Left kidney (tissue), 2 donors: ENCODE data around the gene SNRNP35. TPM values are rescaled to one million over a fixed set of nuclear protein-coding genes. Genes with fewer than 3 reads are reported as not detected.
A peak's percentile ranks its signal among the peaks of the same experiment; 100 is the strongest.
"Not testable (repeated sequence)": the region's sequence is repeated elsewhere in the genome, so short reads cannot be mapped to it uniquely, and the experiment has no call there.

Experiments
- DNase-seq: peaks from one replicate; pipeline ENCODE4 v3.0.0-alpha.2; 2013
- polyA plus RNA-seq: library from polyadenylated mRNA; unstranded; fragments of 120-200 nt; gene quantifications from one replicate; pipeline ENCODE4 v1.2.1, GENCODE V29; 2013; ENCODE audit not compliant: insufficient read length

SNRNP35 gene
- polyA plus RNA-seq, 1 donor: 42.6 TPM

DNA sequence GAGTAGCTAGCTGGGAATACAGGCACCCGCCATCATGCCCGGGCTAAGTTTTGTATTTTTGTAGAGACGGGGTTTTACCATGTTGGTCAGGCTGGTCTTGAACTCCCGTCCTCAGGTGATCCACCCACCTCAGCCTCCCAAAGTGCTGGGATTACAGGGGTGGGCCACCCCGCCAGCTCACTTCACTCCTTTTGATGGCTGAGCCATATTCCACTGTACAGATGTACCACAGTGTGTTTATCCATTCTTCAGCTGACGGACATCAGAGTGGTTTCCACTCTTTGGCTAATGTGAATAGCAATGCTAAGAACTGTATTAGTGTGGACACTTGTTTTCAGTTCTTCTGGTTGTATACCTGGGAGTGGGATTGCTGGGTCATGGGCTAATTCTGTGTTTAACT is 29.5 kb downstream of the SNRNP35 start:
- no peak for DNase-seq

DNA sequence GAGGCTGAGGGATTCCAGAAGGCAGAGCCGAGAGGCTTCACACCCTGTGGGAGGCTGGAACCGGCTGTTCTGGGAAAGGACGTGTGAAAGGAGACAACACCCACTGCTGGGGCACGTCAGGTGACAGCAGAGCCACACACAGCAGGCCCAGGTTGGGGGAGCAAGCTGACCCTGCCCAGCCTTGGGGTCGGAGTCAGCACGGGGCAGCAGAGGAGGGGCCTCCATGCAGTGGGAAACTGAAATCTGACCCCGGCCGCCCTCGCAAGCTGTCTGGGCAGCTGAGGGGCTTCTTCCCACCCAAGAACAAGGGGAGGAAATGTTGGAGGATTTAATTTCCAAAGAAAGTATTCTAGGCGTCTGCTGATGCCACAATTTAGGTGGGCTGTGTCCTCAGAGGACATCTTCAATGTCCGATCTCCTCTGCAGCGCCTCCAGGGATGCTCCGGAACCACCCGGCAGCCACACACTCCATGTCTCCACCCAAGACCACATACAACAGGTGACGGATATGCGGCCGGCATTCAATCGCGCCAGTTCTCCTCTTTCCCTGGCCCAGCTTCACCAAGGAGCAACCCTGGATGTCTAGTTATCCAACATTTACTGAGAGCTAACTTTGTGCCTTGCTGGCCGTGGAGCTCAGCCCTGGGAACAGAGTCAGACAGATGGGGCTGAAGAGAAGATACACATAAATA is 30.7 kb downstream of the SNRNP35 start:
- peak; percentile 60 for DNase-seq

DNA sequence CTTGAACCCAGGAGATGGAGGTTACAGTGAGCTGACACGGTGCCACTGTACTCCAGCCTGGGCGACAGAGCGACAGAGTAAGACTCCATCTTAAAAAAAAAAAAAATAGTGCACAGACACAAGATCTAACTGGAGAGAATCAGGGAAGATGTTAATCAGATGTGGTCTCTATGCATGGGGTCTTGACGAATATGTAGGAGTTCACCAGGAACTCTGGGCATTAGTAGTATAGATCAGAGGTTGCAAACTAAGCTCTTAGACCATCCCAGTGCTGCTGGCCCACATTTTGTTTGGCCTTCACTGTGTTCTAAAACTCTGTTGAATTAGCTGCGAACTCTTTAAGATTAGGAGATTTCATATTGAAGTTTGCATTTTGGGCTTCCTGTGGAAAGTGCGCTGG is 31.6 kb downstream of the SNRNP35 start:
- DNase-seq: no peak

DNA sequence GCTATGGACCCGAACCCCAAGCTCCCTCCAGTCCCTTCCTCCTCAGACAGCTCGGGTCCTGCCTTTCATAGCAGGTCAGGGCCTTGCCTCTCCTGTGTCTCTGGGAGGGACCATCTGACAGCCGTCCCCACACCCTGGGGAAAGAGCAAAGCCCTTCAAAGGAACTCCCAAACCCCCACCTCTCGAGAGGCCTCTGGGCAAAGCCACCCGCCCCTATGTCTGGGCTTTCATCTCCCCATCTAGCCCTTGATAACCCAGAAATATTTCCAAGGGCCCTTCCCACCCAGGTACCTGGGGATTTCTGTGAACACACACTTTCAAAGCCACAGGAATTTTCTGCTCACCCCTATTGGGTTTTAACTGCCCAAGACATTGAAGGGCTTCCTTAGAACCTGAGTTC is 32.1 kb downstream of the SNRNP35 start:
- no peak for DNase-seq

DNA sequence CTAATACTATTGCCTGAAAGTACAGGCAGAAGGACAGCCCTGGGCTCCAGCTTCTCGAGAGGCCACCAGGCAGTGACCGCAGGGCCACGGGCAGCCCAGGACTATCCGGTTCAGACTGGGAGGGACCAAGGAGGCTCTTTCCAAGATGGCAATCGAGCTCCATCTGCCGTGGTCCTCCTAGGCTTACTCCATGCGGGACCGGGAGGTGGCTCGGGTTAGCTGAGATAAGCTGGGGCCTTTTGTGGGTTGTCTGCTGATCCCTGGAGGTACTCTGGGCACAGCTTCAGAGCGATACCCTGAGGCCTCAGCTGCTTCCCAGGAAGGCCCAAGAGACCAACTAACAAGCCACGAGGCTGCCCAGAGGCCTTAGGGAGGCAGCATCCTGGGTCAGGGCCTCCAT is 33.1 kb downstream of the SNRNP35 start:
- no peak for DNase-seq

DNA sequence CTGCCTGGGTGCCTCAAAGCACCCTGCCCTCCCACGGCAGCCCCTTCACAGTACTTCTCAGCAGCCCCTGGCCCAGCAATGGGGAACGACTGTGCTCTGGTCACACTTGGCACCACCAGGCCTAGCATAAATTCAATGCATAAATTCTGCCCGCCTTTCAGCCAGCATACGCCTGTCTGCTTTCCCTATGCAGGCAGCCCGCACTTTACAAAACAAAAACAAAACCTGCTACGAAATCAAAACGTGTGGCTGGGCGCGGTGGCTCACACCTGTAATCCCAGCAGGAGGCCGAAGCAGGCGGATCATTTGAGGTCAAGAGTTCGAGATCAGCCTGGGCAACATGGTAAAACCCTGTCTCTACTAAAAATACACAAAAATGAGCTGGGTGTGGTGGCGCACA is 33.5 kb downstream of the SNRNP35 start:
- DNase-seq: no peak

DNA sequence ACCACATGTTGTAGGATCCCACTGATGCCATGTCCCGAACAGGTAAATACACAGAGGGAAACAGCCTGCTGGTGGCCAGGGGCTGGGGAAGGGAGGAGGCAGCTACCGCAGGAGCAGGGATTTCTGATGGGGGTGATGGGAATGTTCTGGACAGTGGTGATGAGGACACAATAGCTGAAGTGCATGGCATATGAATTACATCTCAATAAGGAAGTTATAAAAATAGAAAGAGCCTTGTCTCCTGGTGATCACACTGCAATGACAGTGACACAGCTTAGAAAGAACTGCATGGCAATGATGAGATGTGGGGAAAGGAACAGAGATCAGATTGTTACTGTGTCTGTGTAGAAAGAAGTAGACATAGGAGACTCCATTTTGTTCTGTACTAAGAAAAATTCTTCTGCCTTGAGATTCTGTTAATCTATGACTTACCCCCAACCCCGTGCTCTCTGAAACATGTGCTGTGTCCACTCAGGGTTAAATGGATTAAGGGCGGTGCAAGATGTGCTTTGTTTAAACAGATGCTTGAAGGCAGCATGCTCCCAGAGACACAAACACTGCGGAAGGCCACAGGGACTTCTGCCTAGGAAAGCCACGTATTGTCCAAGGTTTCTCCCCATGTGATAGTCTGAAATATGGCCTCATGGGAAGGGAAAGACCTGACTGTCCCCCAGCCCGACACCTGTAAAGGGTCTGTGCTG is 34.5 kb downstream of the SNRNP35 start:
- DNase-seq: not testable (repeated sequence)

DNA sequence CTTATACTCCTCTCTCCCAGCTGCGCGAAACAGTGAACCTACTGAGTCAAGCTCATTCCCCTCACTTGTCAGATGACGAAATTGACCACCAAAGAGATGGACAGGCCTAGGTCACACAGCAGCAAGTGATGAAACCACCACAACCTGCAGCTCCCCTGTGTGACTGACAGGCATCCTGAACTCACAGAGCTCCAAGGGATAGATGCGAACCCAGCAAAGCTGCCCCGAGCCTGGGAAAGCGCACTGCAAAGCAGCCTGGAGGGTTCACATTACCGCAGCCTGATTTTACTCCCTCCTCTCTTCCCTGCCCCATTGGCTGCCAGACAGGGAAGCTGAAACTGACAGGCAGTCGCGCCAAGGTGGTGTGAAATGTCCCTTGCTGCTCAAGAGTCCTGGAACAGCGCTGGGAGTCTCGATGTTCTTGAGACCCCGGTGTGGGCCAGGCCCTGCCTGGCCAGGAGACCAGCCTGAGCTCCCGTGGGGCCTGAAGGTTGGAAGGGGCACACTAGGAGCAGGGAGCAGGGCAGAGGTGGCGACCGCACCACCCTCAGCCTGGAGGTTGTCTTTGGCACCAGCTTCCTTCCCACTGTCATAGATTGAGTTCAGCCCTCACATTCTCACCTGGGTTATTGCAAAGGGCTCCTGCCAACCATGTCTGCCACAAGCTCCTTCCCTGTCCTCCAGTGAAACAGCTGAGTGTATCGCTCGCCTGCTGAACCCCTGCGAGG is 36.3 kb downstream of the SNRNP35 start:
- no peak for DNase-seq

DNA sequence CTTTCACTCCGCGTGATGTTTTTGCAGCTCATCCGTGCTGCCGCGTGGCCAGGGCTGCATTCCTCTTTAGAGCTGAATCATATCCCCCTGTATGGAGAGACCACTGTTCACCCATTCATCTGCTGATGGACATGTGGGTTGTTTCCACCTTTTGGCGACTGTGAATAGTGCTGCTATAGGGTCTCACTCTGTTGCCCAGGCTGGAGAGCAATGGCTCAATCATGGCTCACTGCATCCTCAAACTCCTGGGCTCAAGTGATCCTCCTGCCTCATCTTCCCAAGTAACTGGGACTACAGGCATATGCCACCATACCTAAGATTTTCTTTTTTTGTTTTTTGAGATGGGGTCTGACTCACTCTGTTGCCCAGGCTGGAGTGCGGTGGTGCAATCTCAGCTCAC is 39.1 kb downstream of the SNRNP35 start:
- no peak for DNase-seq

DNA sequence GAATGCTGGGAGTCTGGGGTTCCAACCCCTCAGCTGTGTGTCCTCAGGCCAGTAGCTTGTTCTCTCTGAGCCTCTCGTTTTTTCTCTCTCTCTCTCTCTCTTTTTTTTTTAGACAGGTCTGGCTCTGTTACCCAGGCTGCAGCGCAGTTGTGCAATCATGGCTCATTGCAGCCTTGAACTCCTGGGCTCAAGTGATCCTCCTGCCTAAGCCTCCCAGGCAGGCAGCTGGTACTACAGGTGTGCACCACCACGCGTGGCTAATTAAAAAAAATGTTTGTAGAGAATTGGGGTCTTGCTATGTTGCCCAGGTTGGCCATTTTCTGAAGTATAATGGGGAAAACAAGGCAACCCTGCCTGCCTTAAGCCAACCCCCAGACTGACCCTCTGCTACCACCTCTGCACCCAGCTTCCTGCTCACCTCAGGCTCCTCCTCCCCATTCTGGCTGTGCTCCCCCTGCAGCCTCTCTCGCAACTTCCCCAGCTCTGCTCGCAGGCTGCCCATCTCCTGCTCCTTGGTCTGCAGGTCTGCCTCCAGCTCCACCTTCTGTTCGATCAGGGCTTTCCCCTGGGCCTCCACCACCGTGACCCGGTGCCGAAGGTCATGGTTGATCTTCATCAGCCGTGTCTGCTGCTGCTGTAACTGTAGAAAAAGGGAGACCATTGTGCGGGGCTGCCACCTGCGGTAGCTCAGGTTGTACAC is 40.3 kb downstream of the SNRNP35 start:
- DNase-seq: no peak

DNA sequence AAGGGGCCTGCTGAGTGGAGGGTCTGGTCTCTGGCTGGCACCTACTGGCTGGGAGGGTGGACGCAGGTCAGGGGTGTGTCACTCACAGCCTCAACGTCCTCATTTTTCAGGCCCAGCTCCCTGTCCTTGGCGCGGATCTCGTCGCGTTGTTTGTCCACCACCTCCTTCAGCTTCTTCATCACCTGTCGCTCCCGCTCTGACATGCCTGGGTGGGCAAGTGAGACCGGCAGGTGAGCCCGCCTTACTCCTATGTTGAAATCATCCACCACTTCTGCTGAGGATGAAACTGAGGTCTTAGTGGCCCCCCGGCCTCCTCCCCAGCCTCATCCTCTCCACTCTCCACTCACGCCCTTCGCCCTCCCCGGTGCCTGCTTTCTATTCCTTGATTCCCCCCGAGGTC is 41.4 kb downstream of the SNRNP35 start:
- no peak for DNase-seq

DNA sequence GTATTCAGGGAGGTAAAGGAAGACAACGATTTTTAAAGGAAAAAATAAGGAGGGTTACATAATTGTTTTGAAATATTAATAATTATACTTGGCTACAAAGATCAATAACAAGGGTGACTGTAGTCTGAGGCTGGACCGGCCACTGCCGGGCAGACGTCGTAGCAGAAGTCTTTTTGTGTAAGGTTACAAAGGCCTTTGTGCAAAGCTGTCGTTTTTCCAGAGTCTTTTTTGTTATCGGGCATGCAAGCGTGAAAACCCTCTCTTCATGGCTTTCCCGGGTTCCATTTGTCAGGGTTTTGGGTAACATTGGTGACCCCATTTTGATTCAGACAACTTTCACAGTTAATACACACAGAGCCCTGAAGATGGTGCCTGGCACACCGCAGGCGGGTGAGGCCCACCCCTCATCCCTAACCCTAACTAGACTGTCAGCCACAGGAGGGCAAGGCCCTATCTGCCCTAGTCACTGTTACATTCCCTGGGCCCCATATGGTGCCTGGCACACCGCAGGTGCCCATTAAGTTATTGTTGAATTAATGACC is 44.3 kb downstream of the SNRNP35 start:
- no peak for DNase-seq

DNA sequence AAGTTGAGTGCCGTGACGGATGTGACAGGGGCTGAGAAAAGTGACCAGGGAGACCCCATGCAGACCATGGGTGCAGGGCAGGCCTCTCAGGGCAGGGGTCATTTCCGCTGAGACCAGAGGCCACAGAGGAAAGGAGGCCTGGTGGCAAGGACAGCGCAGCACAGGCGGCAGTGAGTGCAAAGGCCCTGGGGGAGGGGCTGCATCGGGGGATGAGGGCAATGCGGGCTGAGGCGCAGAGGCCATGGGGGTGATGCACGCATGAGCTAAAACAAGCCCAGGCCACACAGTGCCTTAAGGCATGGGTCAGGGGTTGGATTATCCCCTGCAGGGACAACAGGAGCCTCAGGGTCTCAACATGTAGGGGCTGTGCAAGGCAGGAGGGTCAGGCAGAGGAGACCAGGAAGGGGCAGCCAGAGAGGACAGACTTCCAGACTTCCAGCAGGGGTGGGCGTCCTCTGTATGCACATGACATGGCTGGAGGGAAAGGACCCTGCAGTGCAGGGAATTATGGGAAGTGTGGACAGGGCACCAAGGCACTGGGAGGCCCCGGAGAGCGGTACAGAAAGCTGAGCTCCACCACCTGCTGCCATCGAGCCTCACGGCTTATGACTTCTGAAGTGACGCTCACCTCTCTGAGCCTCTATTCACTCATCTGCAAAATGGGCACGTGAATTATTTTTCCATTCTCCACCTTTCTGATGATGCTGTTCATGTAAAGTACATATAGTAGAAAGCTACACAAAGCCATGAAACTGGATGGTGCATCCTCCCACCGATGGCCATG is 48.3 kb downstream of the SNRNP35 start:
- DNase-seq: no peak

DNA sequence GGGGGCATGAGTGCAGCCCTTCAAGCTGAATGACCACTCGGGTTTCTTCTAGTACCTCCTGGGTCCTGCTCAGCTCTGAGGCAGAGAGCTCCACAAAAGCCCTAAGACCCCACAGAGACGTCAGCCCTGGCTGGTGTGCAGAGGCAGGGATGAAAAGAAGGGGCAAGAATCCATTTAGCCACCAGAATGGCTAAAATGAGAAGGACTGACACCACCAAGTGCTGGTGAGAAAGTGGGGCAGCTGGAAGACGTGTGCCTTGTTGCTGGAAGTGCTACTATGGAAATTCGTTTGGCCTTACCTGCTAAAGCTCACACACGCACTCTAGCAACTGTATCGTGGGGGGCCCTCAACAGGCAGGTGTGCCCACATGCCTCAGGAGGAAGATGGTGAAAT is 48.9 kb downstream of the SNRNP35 start:
- DNase-seq: no peak

DNA sequence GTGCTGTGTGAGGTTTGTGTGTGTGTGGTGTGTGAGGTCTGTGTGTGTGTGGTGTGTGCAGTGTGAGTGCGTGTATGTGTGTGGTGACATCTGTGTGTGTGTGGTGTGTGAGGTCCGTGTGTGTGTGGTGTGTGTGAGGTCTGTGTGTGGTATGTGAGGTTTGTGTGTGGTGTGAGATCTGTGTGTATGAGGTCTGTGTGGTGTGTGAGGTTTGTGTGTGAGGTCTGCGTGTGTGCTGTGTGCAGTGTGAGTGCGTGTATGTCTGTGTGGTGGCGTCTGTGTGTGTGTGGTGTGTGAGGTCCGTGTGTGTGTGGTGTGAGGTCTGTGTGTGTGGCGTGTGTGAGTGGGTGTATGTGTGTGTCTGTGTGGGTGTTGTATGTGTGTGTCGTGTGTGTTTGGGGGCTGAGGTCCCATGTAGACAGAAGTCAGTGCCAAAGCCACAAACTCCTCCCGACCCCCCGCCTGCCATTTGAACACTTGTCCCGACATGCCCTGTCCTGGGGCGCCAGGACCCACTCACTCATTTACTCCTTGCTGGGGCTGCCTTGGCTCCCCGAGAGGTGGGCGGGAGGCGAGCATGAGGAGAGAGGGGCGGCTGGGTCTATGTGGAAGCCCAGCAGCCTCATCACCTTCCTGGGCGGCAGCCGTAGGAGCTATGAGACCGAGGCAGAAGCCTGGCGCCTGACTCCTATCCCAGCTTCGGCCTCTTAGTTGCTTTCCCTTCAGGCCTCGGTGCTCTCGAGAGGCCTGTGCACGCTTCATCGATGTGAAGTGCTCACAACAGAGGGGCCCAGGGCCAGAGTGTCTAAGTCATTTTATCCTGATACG is 55.1 kb downstream of the SNRNP35 start:
- no peak for DNase-seq

DNA sequence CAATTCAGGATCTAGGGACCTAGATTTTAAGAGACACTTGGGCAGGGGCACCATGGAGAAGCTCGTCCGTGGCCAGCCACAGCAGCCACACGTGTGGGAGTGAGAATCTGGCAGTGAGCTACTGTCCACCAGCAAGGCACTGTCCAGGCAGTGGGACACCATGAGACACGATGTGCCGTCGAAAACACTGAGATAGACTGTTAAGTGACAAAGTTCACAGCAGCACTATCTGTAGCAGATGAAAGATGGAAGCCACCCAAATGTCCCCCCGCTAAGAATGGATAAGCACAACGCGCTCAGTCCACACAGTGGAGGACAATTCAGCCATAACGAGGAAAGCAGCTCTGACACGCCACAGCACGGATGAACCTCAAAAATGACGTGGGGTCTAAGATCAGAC is 55.9 kb downstream of the SNRNP35 start:
- no peak for DNase-seq

DNA sequence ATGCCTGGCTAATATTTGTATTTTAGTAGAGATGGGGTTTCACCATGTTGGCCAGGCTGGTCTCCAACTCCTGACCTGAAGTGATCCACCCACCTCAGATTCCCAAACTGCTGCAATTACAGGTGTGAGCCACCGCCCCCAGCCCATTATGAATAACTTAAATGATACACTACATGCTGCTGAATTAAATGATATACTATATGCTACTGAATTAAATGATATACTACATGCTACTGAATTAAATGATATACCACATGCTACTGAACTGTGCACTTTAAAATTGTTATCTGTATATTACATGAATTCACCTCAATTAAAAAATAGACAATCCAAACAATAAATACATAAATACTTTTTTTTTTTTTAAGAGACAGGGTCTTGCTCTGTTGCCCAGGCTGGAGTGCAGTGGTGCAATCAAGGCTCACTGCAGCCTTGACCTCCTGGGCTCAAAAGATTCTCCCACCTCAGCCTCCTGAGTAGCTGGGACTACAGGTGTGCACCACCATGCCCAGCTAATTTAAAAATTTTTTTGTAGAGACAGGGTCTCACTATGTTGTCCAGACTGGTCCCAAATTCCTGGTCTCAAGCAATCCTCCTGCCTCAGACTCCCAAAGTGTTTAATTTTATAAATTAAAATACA is 56.8 kb downstream of the SNRNP35 start:
- not testable (repeated sequence) for DNase-seq

DNA sequence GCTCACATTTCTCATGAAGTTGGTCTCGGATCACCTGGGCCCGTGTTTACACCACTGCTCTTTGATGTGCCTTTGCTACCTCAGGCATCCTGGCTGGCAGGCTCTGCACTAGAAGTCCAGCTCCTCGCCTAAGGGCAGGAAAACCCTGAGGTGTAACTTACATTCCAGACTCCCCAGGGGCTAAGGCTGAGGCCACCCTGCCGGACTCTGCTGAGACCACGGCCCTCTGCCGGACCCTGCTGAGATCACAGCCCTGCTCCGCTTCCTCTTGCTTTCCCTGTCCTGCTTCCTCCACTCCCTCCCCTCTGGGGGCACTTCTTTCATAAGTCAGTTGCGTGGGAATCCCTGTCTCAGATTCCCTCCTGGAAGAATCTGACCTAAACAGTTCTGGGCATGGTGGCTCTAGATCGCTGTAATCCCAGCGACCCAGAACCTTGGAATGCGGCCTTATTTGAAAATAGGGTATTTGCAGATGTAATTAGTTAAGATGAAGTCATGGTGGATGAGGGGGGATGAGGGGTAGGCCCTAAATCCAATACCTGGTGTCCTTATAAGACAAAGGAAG is 58.4 kb downstream of the SNRNP35 start:
- DNase-seq: no peak
